Colonic mucosa (tissue), 4 donors: ENCODE data around the gene ADH5. TPM values are rescaled to one million over a fixed set of nuclear protein-coding genes. Genes with fewer than 3 reads are reported as not detected.
"Not testable (repeated sequence)": the region's sequence is repeated elsewhere in the genome, so short reads cannot be mapped to it uniquely, and the experiment has no call there.

Experiments used
- DNase-seq: peaks from one replicate; pipeline ENCODE4 v3.0.0-alpha.2; 2020
- H3K27ac ChIP-seq: fragments of 200-600 bp; one replicate; pipeline ENCODE4 v1.8.0; 2021
- H3K27me3 ChIP-seq: fragments of 200-600 bp; one replicate; pipeline ENCODE4 v1.8.0; 2021
- H3K36me3 ChIP-seq: fragments of 200-600 bp; one replicate; pipeline ENCODE4 v1.8.0; 2021
- H3K4me1 ChIP-seq: fragments of 200-600 bp; one replicate; pipeline ENCODE4 v1.8.0; 2021; ENCODE audit warnings: mild to moderate bottlenecking
- H3K4me3 ChIP-seq: fragments of 200-600 bp; one replicate; pipeline ENCODE4 v1.8.0; 2021
- H3K9ac ChIP-seq, 2 donors: one replicate each; pipeline ENCODE4 v1.7.0; 2013; ENCODE audit warnings: control low read depth in 2 of 2, low read depth in 2 of 2, low read length in 2 of 2
- H3K9me3 ChIP-seq: fragments of 200-600 bp; one replicate; pipeline ENCODE4 v1.8.0; 2021
- CTCF ChIP-seq: fragments of 200-600 bp; IDR thresholded peaks from one replicate; pipeline ENCODE4 v1.8.0; 2022; ENCODE audit warnings: antibody characterized with exemption, mild to moderate bottlenecking
- intact Hi-C: fragments of 100-400 bp; cut with DNase I; formaldehyde crosslinking; loops from one replicate; pipeline ENCODE4 v1.14.1; 2022
- total RNA-seq, 2 donors: library from RNA; stranded (reverse); fragmentation: NEBNext Ultra II Directional in 1 of 2; extraction: Animal tissue kit (Norgen Biotek cat#: 25700) in 1 of 2; gene quantifications; one replicate each; pipeline ENCODE4 v1.2.1, GENCODE V29; 2021
- donor health status: healthy.
- donor health status: DM: no; HTN: no; CAD: no.
- donor health status: DM: no; HTN: no; CAD: no.

Gene ADH5
- total RNA-seq, 2 donors from 2014 or later = 165 to 240 TPM

GRCh38 chr4:99091216-99091575, 2.6 kb upstream of the ADH5 start:
- Histone ChIP-seq H3K27me3 (no peaks in the 10 kb centered on the region), H3K4me1 (no peaks in the 10 kb centered on the region), H3K4me3 (no peak overlapping the region), H3K27ac (no peak overlapping the region), H3K9me3 (no peaks in the 10 kb centered on the region), H3K36me3 (no peaks in the 10 kb centered on the region), H3K9ac (peak overlapping the region in 1 of 2 donors; percentile 48)
- intact Hi-C loops = no loop called here
- TF ChIP-seq CTCF = no peak
- no peak for DNase-seq

- no peak for DNase-seq
- no peaks in the 10 kb centered on the region for H3K4me1 ChIP-seq
- no peaks in the 10 kb centered on the region for H3K36me3 ChIP-seq
- no peak for TF ChIP-seq CTCF
- no peaks in the 10 kb centered on the region for H3K9me3 ChIP-seq
- H3K27ac ChIP-seq = peak overlapping the region; percentile 92
- peak overlapping the region; percentile 49 for H3K4me3 ChIP-seq
- no peaks in the 10 kb centered on the region for H3K27me3 ChIP-seq
- H3K9ac ChIP-seq = peak overlapping the region; percentile 29 to 48
- intact Hi-C loops = no loop called here
These were observed 2.1 kb upstream of the ADH5 start for GRCh38 chr4:99090481-99091215.

- peak; percentile 63 for DNase-seq
- H3K36me3 ChIP-seq = peaks cover 6% of the 10 kb centered on the region
- H3K27me3 ChIP-seq = no peaks in the 10 kb centered on the region
- peak overlapping the region; percentile 78 to 93 for H3K9ac ChIP-seq
- peak overlapping the region; percentile 92 for H3K27ac ChIP-seq
- peak overlapping the region; percentile 49 for H3K4me3 ChIP-seq
- H3K9me3 ChIP-seq = no peaks in the 10 kb centered on the region
- no peaks in the 10 kb centered on the region for H3K4me1 ChIP-seq
- intact Hi-C loops = no loop called here
- TF ChIP-seq CTCF = no peak
These were observed 552 bp downstream of the ADH5 start for GRCh38 chr4:99088023-99088449.

GRCh38 chr4:99084595-99084994, 4.0 kb downstream of the ADH5 start:
- Histone ChIP-seq H3K9ac (no peak overlapping the region), H3K9me3 (no peaks in the 10 kb centered on the region), H3K27me3 (no peaks in the 10 kb centered on the region), H3K36me3 (peaks cover 6% of the 10 kb centered on the region), H3K27ac (no peak overlapping the region), H3K4me1 (peaks cover 4% of the 10 kb centered on the region), H3K4me3 (no peak overlapping the region)
- TF ChIP-seq CTCF = no peak
- no peak for DNase-seq
- intact Hi-C loops = no loop called here

GRCh38 chr4:99082192-99082591, 6.4 kb downstream of the ADH5 start:
- no peak for DNase-seq
- peaks cover 4% of the 10 kb centered on the region for H3K4me1 ChIP-seq
- no peaks in the 10 kb centered on the region for H3K9me3 ChIP-seq
- peaks cover 6% of the 10 kb centered on the region for H3K36me3 ChIP-seq
- H3K27me3 ChIP-seq = no peaks in the 10 kb centered on the region
- no peak overlapping the region for H3K9ac ChIP-seq
- intact Hi-C loops = no loop called here
- TF ChIP-seq CTCF = no peak
- no peak overlapping the region for H3K27ac ChIP-seq
- no peak overlapping the region for H3K4me3 ChIP-seq

- H3K27ac ChIP-seq, H3K27me3 ChIP-seq, H3K36me3 ChIP-seq, H3K4me1 ChIP-seq, intact Hi-C loops, DNase-seq, H3K4me3 ChIP-seq, H3K9ac ChIP-seq, H3K9me3 ChIP-seq: not testable (repeated sequence)
These were observed 7.7 kb downstream of the ADH5 start for GRCh38 chr4:99080869-99081268.
